SKM-1 (cell line): ENCODE data around the gene CNOT6.
"Not testable (repeated sequence)": the region's sequence is repeated elsewhere in the genome, so short reads cannot be mapped to it uniquely, and the experiment has no call there.

Source experiments
- DNase-seq: peaks from one replicate; lab custom pipeline; 2025; ENCODE audit not compliant: unreplicated experiment; lab: John Stamatoyannopoulos, UW

CNOT6 gene

DNA sequence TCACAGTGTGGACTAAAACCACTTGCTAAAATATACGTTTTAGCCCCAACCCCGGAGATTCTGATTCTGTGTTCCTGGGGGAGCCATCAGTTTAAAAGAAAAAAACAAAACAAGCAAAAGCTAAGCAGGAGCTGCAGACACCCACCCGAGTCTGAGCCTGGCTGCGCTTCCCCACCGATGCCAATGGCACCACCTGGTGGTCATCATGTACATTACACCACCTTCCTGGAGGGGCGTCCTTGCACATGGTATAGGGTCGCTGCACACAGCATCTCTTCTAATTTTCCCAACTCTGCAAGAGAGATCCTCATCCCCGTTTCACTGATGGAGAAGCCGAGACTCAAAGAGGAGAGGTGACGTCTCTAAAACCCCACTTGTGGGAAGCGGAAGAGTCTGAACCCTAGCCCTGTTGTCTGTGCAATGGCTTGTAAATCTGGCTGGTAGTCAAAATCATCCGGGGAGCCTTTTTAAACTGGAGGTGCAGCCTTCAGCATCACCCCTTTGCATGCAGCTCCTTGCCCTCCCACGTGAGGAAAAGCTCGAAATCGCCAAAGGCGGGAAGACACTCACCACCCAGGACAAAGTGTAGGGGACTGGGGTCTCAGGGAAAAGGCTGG lies 23.1 kb upstream of the CNOT6 start:
- DNase-seq: peak; percentile 7

DNA sequence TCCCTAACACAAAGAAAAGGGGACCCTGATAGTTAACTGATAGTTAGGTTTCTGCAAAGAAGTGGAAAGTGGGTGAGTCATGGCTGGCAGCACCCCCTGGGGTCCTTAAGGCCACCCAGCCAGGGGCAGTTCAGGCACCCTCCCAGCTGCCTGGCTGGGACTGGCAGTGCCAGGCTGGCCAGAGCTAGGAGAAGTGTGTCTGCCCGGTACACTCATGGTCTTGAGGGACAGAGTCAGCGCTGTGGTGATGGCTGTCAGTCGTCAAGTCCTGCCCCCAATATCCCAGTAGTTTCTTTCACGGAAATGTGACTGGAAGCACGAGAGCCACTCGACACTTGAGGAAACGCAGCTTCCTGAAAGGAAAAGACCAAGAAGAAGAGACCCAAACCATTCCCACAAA lies 22.3 kb upstream of the CNOT6 start:
- DNase-seq: no peak

DNA sequence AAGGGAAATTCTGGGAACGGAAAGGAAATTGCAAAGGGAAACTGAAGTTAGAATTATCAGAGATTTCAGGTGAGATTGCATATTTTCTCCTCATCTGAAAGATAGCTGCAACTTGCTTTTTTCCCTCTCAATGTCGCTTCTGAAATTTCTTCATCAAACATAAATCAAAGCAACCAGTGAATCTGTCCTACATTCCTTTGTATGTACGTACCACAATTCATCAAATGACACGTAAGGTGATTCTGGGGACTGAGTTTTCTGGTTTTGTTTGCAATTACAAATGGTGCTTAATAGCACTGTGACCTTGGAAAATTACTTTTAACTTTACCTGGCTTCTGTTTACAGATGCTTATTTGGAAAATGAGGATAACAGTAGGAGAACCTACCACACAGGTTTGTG lies 21.9 kb upstream of the CNOT6 start:
- DNase-seq: no peak

DNA sequence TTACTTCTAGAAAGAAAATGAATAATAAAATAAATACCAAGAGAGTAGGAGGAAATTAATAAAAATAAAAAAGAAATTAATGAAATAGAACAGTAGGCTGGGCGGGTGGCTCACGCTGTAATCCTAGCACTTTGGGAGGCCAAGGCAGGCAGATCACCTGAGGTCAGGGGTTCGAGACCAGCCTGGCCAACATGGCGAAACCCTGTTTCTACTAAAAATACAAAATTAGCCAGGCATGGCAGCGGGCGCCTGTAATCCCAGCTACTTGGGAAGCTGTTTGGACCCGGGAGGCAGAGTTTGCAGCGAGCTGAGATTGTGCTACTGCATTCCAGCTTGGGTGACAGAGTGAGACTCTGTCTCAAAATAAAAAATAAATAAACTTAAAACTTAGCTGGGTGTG lies 20.8 kb upstream of the CNOT6 start:
- not testable (repeated sequence) for DNase-seq

DNA sequence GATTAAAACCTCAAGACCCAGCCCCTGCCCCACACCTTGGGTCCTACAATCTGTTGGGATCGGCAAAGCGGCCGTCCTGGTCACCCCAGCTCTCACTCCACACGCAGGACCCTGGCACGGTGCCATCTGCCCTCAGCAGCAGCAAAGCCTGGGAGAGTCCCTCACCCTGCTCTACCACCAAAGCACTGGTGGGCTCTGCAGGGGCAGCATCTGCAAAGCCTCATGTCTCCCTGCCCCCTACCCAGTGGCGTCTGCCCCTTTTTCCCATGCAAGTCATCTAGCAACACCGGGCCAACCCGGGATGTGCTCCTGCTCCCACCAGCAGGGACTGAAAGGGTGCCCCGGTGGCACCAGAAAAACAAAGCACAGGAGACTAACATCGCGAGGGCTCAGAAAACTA lies 19.6 kb upstream of the CNOT6 start:
- DNase-seq: no peak

- not testable (repeated sequence) for DNase-seq
Measured at GRCh38 chr5:180475969-180476524, 18.1 kb upstream of the CNOT6 start.

- DNase-seq: no peak
Measured at GRCh38 chr5:180484813-180485212, 9.4 kb upstream of the CNOT6 start.

DNA sequence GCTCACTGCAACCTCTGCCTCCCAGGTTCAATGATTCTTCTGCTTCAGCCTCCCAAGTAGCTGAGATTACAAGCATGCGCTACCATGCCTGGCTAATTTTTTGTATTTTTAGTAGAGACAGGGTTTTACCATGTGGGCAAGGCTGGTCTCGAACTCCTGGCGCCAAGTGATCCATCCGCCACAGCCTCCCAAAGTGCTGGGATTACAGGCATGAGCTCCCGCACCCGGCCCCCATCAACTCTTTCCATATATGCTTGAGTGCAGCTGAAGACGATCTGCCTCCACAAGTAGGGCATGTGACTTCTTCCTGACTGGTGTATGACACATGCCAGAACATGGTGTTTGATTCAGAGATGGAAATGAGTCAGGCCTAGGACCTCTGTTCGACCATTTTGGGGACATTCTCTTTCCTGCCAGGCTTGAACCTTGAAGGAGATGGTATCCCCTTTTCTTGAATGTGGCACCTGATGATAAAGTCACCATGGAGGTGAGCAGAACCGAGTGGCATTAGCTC lies 7.5 kb upstream of the CNOT6 start:
- no peak for DNase-seq

GRCh38 chr5:180487556-180487955 lies 6.6 kb upstream of the CNOT6 start:
- DNase-seq: no peak

GRCh38 chr5:180491496-180491895 lies 2.7 kb upstream of the CNOT6 start:
- DNase-seq: no peak

GRCh38 chr5:180492226-180492903 lies 1.8 kb upstream of the CNOT6 start:
- DNase-seq: no peak

DNA sequence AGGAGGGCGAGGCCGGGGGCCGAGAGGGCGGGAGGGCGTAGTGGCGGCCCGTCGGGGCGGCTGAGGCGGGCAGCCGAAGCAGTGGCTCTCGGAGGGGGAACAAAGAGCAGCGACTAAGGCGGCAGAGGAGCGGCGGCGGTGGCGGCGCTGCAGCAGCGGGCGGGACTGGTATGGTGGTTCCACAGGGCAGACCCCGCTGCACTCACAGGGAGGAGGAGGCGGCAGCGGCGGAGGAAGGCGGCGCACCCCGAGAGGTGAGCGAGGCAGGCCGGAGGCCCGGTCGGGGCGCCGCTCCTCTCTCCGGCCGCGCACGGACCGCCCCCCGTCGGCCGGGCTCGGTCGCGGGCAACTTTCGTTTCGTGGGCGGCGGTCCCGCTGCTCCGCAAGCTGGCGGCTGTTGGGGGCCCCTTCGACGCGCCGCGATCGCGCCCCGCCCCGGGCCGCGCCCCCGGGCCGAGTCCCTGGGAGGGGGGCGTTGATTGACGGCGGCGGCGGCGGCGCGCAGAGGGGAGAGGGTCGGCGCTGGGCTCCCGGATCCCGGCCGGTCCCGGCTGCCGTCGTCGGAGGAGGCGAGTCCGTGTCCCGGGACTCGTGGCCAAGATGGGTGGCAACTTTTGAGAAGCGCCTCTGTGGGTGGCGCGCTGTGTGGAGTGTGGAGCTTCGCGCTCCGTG lies 467 bp downstream of the CNOT6 start:
- no peak for DNase-seq

DNA sequence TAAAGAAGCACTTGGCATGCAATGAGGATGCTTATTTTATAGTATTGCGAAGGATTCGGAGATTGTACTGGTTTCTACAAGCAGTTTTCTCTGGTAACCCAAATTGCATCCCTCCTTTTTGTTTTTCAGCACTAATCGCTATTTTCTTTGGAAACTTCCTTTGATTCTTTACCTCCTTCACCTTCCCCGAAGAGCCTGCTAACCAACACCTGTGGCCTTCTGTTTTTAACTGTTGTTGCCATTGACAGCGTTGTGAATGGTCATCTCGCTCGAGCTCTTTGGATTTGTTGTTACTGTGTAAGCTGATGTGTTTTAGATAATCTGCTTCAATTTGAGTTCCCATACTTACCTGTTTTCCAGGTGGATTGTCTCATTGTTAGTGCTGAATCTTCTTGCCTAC lies 1.1 kb downstream of the CNOT6 start:
- DNase-seq: no peak

DNA sequence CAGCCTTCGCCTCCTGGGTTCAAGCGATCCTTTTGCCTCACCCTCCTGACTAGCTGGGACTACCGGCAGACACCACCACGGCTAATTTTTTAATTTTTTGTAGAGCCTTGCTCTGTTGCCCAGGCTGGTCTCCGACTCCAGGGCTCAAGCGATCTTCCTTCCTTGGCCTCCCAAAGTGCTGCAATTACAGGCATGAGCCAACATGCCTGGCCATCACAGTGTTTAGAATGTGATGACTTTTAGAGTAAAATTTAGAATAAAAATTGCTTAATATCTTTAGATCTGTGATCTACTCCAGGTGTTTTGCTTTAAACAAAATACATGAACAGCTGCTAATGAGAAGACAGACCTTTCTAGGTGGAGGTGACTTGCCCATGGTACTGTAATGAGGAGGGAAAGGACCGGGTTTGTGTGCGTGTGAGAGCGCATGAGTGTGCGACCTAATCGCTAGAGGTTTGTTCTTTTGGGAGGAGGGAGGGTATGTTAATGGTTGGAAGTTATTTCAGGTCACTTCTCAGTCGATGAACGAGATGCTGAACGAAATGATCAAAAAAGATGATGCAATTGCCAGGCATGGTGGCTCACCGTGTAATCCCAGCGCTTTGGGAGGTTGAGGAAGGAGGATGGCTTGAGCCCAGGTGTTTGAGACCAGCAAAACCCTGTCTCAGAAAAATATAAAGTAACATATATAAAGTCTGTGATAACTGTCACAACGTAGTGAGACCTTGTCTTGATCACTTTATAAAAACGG lies 2.0 kb downstream of the CNOT6 start:
- no peak for DNase-seq

DNA sequence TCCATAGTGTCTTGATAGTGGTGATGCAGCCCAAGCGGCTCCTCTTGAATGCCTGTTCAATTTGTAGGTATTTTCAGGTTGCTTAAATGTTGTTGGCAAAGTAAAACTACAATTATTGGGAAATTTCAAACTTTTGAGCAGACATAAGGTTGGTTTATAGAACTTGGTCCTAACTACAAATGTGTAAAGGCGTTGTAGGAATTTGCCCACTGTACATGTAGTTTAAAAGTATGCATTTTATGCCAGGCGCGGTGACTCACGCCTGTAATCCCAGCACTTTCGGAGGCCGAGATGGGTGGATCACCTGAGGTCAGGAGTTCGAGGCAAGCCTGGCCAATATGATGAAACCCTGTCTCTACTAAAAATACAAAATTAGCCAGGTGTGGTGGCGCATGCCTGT lies 2.6 kb downstream of the CNOT6 start:
- not testable (repeated sequence) for DNase-seq

- DNase-seq: not testable (repeated sequence)
Measured at GRCh38 chr5:180497865-180498264, 3.7 kb downstream of the CNOT6 start.

- DNase-seq: no peak
Measured at GRCh38 chr5:180498378-180498777, 4.2 kb downstream of the CNOT6 start.

DNA sequence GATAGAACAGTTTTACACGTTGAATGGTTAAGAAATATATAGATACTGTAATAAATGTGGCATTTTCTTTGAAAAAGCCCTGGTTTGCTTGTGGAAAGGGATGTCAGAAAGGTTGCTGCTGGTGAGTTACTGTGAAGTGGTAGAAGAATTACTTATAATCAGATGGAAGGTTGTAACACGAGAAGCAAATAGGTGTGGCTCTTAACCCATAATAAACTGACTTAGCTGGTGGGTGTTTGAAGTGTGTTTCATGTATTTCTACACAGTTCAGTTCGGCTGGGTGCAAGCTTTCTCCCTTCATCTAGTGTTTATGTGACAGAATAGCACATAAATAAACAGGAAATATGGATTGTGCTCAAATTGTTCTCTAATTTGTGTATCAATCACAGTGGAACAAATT lies 5.5 kb downstream of the CNOT6 start:
- DNase-seq: no peak

- DNase-seq: not testable (repeated sequence)
Measured at GRCh38 chr5:180500300-180500699, 6.1 kb downstream of the CNOT6 start.

GRCh38 chr5:180507661-180508060 lies 13.5 kb downstream of the CNOT6 start:
- DNase-seq: no peak

GRCh38 chr5:180515294-180515693 lies 21.1 kb downstream of the CNOT6 start:
- DNase-seq: no peak
